Common myeloid progenitor, CD34-positive (primary cell): ENCODE results near the gene HOXA4.
A peak's percentile ranks its signal among the peaks of the same experiment; 100 is the strongest.

Source experiments
- CTCF ChIA-PET: fragments of 350-600 bp; sonication (Branson Sonifier 250); formaldehyde crosslinking; loops from one replicate; lab custom pipeline; 2021; ENCODE audit warnings: antibody characterized with exemption; lab: Charles Lee
- POLR2A ChIA-PET: fragments of 350-600 bp; sonication (Branson Sonifier 250); formaldehyde crosslinking; loops from one replicate; lab custom pipeline; 2021; ENCODE audit warnings: antibody characterized with exemption; lab: Charles Lee
- DNase-seq, 3 donors: peaks; one replicate each; pipeline versions ENCODE4 v3.0.0 to v3.0.0-alpha.2; 2013
- H3K27ac ChIP-seq, 2 experiments: 1 replicate in 1 of 2; 2 replicates in 1 of 2; pipeline ENCODE4 v1.7.0; 2013; ENCODE audit warnings: inconsistent platforms in 2 of 2, low read length in 2 of 2, mild to moderate bottlenecking in 2 of 2, low read depth in 1 of 2, moderate library complexity in 1 of 2; ENCODE audit not compliant: severe bottlenecking in 2 of 2, insufficient read depth in 1 of 2, poor library complexity in 1 of 2
- H3K27me3 ChIP-seq, 5 experiments: replicated peaks in 2 of 5; 1 replicate in 3 of 5; 2 replicates in 2 of 5; pipeline versions ENCODE4 v1.6.1 to v1.7.0; 2013; ENCODE audit warnings: low read length in 4 of 5, mild to moderate bottlenecking in 2 of 5, moderate library complexity in 2 of 5, inconsistent platforms in 1 of 5; ENCODE audit not compliant: insufficient read depth in 5 of 5, control insufficient read depth in 4 of 5
- H3K36me3 ChIP-seq, 4 experiments: 1 replicate in 2 of 4; 2 replicates in 2 of 4; pipeline versions ENCODE4 v1.6.1 to v1.7.0; 2013; ENCODE audit warnings: low read length in 3 of 4, control low read depth in 1 of 4, mild to moderate bottlenecking in 1 of 4; ENCODE audit not compliant: control insufficient read depth in 4 of 4, insufficient read depth in 4 of 4
- H3K4me1 ChIP-seq, 4 experiments: 1 replicate in 3 of 4; 2 replicates in 1 of 4; pipeline versions ENCODE4 v1.6.1 to v1.7.1; 2013; ENCODE audit warnings: low read length in 3 of 4, mild to moderate bottlenecking in 3 of 4, control low read depth in 1 of 4, inconsistent platforms in 1 of 4, moderate library complexity in 1 of 4; ENCODE audit not compliant: control insufficient read depth in 4 of 4, insufficient read depth in 4 of 4; ENCODE audit errors: control extremely low read depth in 1 of 4
- H3K4me3 ChIP-seq, 7 experiments: 1 replicate in 4 of 7; 2 replicates in 3 of 7; pipeline versions ENCODE4 v1.5.1 to v1.7.0; 2013; ENCODE audit warnings: mild to moderate bottlenecking in 7 of 7, low read length in 6 of 7, moderate library complexity in 6 of 7, inconsistent platforms in 2 of 7, low read depth in 2 of 7, control low read depth in 1 of 7; ENCODE audit not compliant: insufficient read depth in 4 of 7, control insufficient read depth in 1 of 7; ENCODE audit errors: extremely low read depth in 1 of 7
- H3K9me3 ChIP-seq, 5 experiments: 1 replicate in 4 of 5; 2 replicates in 1 of 5; pipeline versions ENCODE4 v1.6.1 to v1.7.1; 2013; ENCODE audit warnings: low read length in 4 of 5, mild to moderate bottlenecking in 2 of 5, inconsistent platforms in 1 of 5, low read depth in 1 of 5, moderate library complexity in 1 of 5; ENCODE audit not compliant: control insufficient read depth in 4 of 5, insufficient read depth in 2 of 5; ENCODE audit errors: control extremely low read depth in 1 of 5
- WGBS: methylation state at CpG from one replicate; pipeline ENCODE4 v1.1.5; 2013; ENCODE audit not compliant: insufficient coverage; 5-methylcytosine and 5-hydroxymethylcytosine counted together

The HOXA4 gene

GRCh38 chr7:27100694-27101170 is 29.8 kb downstream of the HOXA4 start:
- 98% methylated on average over 8 of the region's 8 CpGs for WGBS
- Histone ChIP-seq H3K4me3 (no peak overlapping the region), H3K36me3 (peaks cover 0 to 10% (median 1%) of the 10 kb centered on the region in 4 experiments), H3K27me3 (peaks cover 15 to 98% (median 47%) of the 10 kb centered on the region in 5 experiments), H3K9me3 (no peaks in the 10 kb centered on the region), H3K27ac (no peak overlapping the region), H3K4me1 (peaks cover 2 to 48% (median 39%) of the 10 kb centered on the region in 4 experiments)
- CTCF ChIA-PET = interaction anchor here (1.0 to 1.1 kb wide), 2 partner anchors 63 to 418 kb away, joined by 3 read pairs; no protein-coding TSS in a partner anchor
- DNase-seq = no peak
- POLR2A ChIA-PET = no interaction called here

GRCh38 chr7:27099453-27100370 is 30.8 kb downstream of the HOXA4 start:
- ChIA-PET POLR2A (no interaction called here), CTCF (interaction anchor here (0.7 to 3.8 kb wide), 7 partner anchors 46 to 734 kb away, joined by 3 to 24 read pairs (median 3); partner anchors contain the start of gene HOXA3)
- Histone ChIP-seq H3K36me3 (peaks cover 0 to 8% (median 1%) of the 10 kb centered on the region in 4 experiments), H3K4me1 (peaks cover 2 to 55% (median 46%) of the 10 kb centered on the region in 4 experiments), H3K27ac (no peak overlapping the region), H3K4me3 (no peak overlapping the region), H3K9me3 (no peaks in the 10 kb centered on the region), H3K27me3 (peaks cover 15 to 98% (median 52%) of the 10 kb centered on the region in 5 experiments)
- WGBS = no CpG with 5 or more reads among the region's 8 CpGs
- DNase-seq = no peak

- Histone ChIP-seq H3K36me3 (peaks cover 0 to 8% (median 1%) of the 10 kb centered on the region in 4 experiments), H3K4me3 (peak overlapping the region in 5 of 7 experiments; percentile 0 to 44 (median 19)), H3K4me1 (peaks cover 2 to 55% (median 48%) of the 10 kb centered on the region in 4 experiments), H3K27ac (no peak overlapping the region), H3K27me3 (peaks cover 16 to 98% (median 54%) of the 10 kb centered on the region in 5 experiments), H3K9me3 (no peaks in the 10 kb centered on the region)
- WGBS = 14% methylated on average over 20 of the region's 38 CpGs
- POLR2A ChIA-PET = interaction anchor here (0.7 kb wide), 1 partner anchor 410 kb away, joined by 3 read pairs; no protein-coding TSS in a partner anchor
- CTCF ChIA-PET = interaction anchor here (0.7 to 3.8 kb wide), 11 partner anchors 10 to 734 kb away, joined by 3 to 24 read pairs (median 3); partner anchors contain the start of gene HOXA3
- DNase-seq = peak in 1 of 3 donors; percentile 55
Observed at GRCh38 chr7:27098578-27099451, 31.7 kb downstream of the HOXA4 start.

DNA sequence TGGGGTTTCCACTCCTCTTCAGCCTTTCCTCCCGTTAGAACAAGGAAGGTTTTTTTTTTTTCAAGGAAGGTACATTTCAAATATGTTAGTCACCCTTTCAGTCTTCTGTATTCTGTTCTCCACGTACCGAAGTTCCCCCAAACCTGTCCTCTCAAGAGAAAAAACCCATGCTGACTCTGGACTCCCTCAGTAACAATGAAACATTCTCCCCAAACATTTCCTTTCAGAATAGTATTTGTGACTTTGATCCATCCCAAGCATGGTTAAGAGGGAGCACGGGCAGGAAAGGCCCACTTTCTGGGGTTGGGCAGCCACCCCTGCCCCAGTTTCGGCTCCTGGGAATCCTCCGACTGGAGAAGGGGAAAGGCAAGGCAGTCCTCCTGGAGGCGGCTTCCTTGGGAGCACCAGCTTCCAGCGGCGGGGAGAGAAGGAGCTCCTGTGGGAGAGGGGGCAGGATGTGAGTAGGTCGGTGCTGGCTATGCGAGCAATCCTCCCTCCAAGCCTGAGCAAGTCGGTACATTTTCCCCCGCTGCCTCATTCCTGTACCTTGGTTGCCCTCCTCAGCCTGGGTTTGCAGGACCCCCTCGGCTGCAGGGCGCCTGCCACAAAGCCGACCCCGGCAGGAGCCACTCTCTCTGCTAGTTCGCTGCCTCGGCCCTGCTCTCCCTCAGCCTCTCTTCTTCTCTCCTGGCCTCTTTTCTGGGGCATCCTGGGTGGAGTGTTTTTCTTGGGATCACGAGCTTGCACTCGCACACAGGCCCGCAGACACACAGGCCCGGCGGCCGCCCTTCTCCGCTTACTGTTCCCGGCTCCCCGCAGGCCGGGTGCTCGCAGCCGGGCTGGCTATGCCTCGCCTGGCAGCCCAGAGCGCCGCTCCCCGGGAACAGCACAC is 32.6 kb downstream of the HOXA4 start:
- Histone ChIP-seq H3K4me3 (peak overlapping the region in 3 of 7 experiments; percentile 17 to 68 (median 34)), H3K9me3 (no peaks in the 10 kb centered on the region), H3K27me3 (peaks cover 24 to 98% (median 49%) of the 10 kb centered on the region in 5 experiments), H3K27ac (no peak overlapping the region), H3K36me3 (peaks cover 0 to 8% (median 1%) of the 10 kb centered on the region in 4 experiments), H3K4me1 (peaks cover 2 to 51% (median 44%) of the 10 kb centered on the region in 4 experiments)
- no peak for DNase-seq
- ChIA-PET CTCF (interaction anchor here (0.7 to 3.8 kb wide), 13 partner anchors 11 to 415 kb away, joined by 3 to 24 read pairs (median 3); partner anchors contain the start of gene HOXA3), POLR2A (interaction anchor here (0.7 kb wide), 1 partner anchor 409 kb away, joined by 3 read pairs; no protein-coding TSS in a partner anchor)
- 24% methylated on average over 24 of the region's 35 CpGs for WGBS

DNA sequence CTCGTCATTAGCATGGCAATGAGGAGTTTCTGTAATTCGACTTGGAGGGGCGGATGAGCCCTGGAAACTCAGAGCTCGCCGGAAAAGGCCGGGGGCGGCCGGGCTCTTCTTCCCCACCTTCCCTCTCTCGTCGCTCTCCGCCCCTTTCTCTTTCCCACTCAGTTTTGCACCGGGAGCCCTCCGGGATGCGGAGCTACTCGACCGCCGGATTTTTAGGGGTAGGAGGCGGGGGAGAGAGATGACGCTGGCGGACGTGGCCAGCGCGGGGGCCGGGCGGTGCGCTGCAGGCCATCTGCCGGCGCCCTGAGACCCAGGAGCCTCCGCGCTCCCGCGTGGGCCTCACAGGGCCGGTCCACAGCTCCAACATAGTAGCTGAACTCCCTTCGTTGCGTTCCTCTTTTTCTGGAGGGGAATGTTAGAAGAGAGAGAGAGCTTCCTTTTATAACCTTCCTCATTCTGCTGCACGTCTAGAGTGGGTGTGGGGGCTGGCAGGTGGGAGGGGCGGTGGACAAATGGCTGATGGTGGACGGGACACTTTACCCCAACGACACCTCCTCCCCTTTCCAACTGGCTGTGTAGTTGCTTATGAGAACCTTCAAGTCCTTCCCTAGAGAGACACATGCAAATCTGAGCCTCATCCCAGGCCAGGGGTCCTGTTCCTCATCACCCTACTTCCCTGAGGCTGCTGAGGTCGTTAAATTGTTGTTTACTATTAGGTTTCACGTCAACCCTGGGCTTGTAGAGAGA is 33.6 kb downstream of the HOXA4 start:
- ChIA-PET POLR2A (no interaction called here), CTCF (interaction anchor here (0.7 to 3.8 kb wide), 11 partner anchors 31 to 415 kb away, joined by 3 to 24 read pairs (median 4); partner anchors contain the start of genes HOXA3, HOXA5 and HOXA7)
- 0% methylated on average over 19 of the region's 41 CpGs for WGBS
- H3K27ac ChIP-seq = no peak overlapping the region
- peak overlapping the region; percentile 57 to 82 (median 77) for H3K4me3 ChIP-seq
- H3K9me3 ChIP-seq = no peaks in the 10 kb centered on the region
- peaks cover 26 to 98% (median 51%) of the 10 kb centered on the region in 5 experiments for H3K27me3 ChIP-seq
- peaks cover 2 to 44% (median 38%) of the 10 kb centered on the region in 4 experiments for H3K4me1 ChIP-seq
- DNase-seq = peak in 2 of 3 donors; percentile 62 to 63
- H3K36me3 ChIP-seq = peaks cover 0 to 8% (median 1%) of the 10 kb centered on the region in 4 experiments
